ENCODE data around the gene CHAT.

GRCh38 chr10:49694466-49694865 is 80.6 kb downstream of the CHAT start:
- TF ChIP-seq, protein P1, sequence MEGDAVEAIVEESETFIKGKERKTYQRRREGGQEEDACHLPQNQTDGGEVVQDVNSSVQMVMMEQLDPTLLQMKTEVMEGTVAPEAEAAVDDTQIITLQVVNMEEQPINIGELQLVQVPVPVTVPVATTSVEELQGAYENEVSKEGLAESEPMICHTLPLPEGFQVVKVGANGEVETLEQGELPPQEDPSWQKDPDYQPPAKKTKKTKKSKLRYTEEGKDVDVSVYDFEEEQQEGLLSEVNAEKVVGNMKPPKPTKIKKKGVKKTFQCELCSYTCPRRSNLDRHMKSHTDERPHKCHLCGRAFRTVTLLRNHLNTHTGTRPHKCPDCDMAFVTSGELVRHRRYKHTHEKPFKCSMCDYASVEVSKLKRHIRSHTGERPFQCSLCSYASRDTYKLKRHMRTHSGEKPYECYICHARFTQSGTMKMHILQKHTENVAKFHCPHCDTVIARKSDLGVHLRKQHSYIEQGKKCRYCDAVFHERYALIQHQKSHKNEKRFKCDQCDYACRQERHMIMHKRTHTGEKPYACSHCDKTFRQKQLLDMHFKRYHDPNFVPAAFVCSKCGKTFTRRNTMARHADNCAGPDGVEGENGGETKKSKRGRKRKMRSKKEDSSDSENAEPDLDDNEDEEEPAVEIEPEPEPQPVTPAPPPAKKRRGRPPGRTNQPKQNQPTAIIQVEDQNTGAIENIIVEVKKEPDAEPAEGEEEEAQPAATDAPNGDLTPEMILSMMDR (IDR thresholded peaks at IDR 0.05), result no peak
- TF ChIP-seq POLR2A (IDR thresholded peaks at IDR 0.05), result no peak
